Calu3 (cell line): ENCODE data around the gene ARHGAP8. TPM values are rescaled to one million over a fixed set of nuclear protein-coding genes. Genes with fewer than 3 reads are reported as not detected.

Experiments used
- BruUV-seq: library from RNA; stranded (reverse); fragments of 400-500 nt; replicated peaks from 2 replicates; lab custom pipeline; 2021; lab: Mats Ljungman, UMichigan
- CTCF ChIA-PET: fragments of 300-600 bp; sonication (Branson Sonifier 250); formaldehyde crosslinking; loops from one replicate; lab custom pipeline; 2022; ENCODE audit warnings: antibody characterized with exemption; lab: Charles Lee
- DNase-seq: peaks from one replicate; pipeline ENCODE4 v3.0.0; 2022
- H3K27ac Mint-ChIP-seq: one replicate; pipeline ENCODE4 v1.8.0; 2022; ENCODE audit warnings: mixed read lengths; ENCODE audit not compliant: unreplicated experiment
- H3K27me3 Mint-ChIP-seq: one replicate; pipeline ENCODE4 v1.8.0; 2022; ENCODE audit warnings: mixed read lengths; ENCODE audit not compliant: unreplicated experiment
- H3K36me3 Mint-ChIP-seq: one replicate; pipeline ENCODE4 v1.8.0; 2022; ENCODE audit warnings: mild to moderate bottlenecking, moderate library complexity, mixed read lengths; ENCODE audit not compliant: insufficient read depth, unreplicated experiment
- H3K4me1 Mint-ChIP-seq: one replicate; pipeline ENCODE4 v1.8.0; 2022; ENCODE audit warnings: mild to moderate bottlenecking, low read depth, mixed read lengths; ENCODE audit not compliant: unreplicated experiment
- H3K4me3 Mint-ChIP-seq: one replicate; pipeline ENCODE4 v1.8.0; 2022; ENCODE audit warnings: mild to moderate bottlenecking, low read depth, moderate library complexity, mixed read lengths; ENCODE audit not compliant: unreplicated experiment
- H3K9me3 Mint-ChIP-seq: one replicate; pipeline ENCODE4 v1.8.0; 2022; ENCODE audit warnings: low read depth, mixed read lengths; ENCODE audit not compliant: unreplicated experiment
- intact Hi-C: fragments of 100-400 bp; cut with micrococcal nuclease; formaldehyde crosslinking; loops from one replicate; pipeline ENCODE4 v1.10.0; 2022; ENCODE audit not compliant: unreplicated experiment
- total RNA-seq: library from RNA; stranded (reverse); gene quantifications from 2 replicates; pipeline ENCODE4 v1.2.3, GENCODE V29; 2022
- TF ChIP-seq, protein P1 (sequence below): fragments of 200-600 bp; IDR thresholded peaks from one replicate; pipeline ENCODE4 v1.8.0; 2022; ENCODE audit warnings: antibody characterized with exemption; ENCODE audit not compliant: unreplicated experiment

ARHGAP8 gene
- total RNA-seq, 1 experiment from 2014 or later = 127 TPM

GRCh38 chr22:44825310-44826150 is 73.2 kb downstream of the ARHGAP8 start:
- no TSS peak for BruUV-seq
- Mint-ChIP-seq H3K9me3 (no peaks in the 10 kb centered on the region), H3K27me3 (no peaks in the 10 kb centered on the region), H3K4me1 (no peaks in the 10 kb centered on the region), H3K36me3 (peaks cover 53% of the 10 kb centered on the region), H3K4me3 (no peak overlapping the region), H3K27ac (no peak overlapping the region)
- TF ChIP-seq, protein P1, sequence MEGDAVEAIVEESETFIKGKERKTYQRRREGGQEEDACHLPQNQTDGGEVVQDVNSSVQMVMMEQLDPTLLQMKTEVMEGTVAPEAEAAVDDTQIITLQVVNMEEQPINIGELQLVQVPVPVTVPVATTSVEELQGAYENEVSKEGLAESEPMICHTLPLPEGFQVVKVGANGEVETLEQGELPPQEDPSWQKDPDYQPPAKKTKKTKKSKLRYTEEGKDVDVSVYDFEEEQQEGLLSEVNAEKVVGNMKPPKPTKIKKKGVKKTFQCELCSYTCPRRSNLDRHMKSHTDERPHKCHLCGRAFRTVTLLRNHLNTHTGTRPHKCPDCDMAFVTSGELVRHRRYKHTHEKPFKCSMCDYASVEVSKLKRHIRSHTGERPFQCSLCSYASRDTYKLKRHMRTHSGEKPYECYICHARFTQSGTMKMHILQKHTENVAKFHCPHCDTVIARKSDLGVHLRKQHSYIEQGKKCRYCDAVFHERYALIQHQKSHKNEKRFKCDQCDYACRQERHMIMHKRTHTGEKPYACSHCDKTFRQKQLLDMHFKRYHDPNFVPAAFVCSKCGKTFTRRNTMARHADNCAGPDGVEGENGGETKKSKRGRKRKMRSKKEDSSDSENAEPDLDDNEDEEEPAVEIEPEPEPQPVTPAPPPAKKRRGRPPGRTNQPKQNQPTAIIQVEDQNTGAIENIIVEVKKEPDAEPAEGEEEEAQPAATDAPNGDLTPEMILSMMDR = no peak
- DNase-seq = no peak
- intact Hi-C loops = no loop called here
- CTCF ChIA-PET = interaction anchor here (0.5 kb wide), 1 partner anchor 9 kb away, joined by 3 read pairs; no protein-coding TSS in a partner anchor

GRCh38 chr22:44827666-44828190 is 75.4 kb downstream of the ARHGAP8 start:
- Mint-ChIP-seq H3K27me3 (no peaks in the 10 kb centered on the region), H3K36me3 (peaks cover 70% of the 10 kb centered on the region), H3K4me1 (no peaks in the 10 kb centered on the region), H3K27ac (no peak overlapping the region), H3K9me3 (no peaks in the 10 kb centered on the region), H3K4me3 (no peak overlapping the region)
- DNase-seq = no peak
- TF ChIP-seq, protein P1 = no peak
- intact Hi-C loops = no loop called here
- CTCF ChIA-PET = no interaction called here
- BruUV-seq = no TSS peak

- peaks cover 70% of the 10 kb centered on the region for H3K36me3 Mint-ChIP-seq
- no peaks in the 10 kb centered on the region for H3K27me3 Mint-ChIP-seq
- no peaks in the 10 kb centered on the region for H3K9me3 Mint-ChIP-seq
- H3K27ac Mint-ChIP-seq = no peak overlapping the region
- intact Hi-C loops = no loop called here
- TF ChIP-seq, protein P1 = peak; percentile 78
- DNase-seq = peak; percentile 55
- no TSS peak for BruUV-seq
- CTCF ChIA-PET = interaction anchor here (0.5 kb wide), 1 partner anchor 22 kb away, joined by 4 read pairs; no protein-coding TSS in a partner anchor
- no peaks in the 10 kb centered on the region for H3K4me1 Mint-ChIP-seq
- H3K4me3 Mint-ChIP-seq = no peak overlapping the region
Observed at GRCh38 chr22:44828193-44828592, 75.8 kb downstream of the ARHGAP8 start.

- TF ChIP-seq, protein P1 = no peak
- no peak for DNase-seq
- Mint-ChIP-seq H3K4me1 (no peaks in the 10 kb centered on the region), H3K27ac (no peak overlapping the region), H3K27me3 (no peaks in the 10 kb centered on the region), H3K36me3 (peaks cover 42% of the 10 kb centered on the region), H3K9me3 (peaks cover 3% of the 10 kb centered on the region), H3K4me3 (no peak overlapping the region)
- CTCF ChIA-PET = no interaction called here
- no TSS peak for BruUV-seq
- intact Hi-C loops = no loop called here
Observed at GRCh38 chr22:44831885-44832284, 79.5 kb downstream of the ARHGAP8 start.
